HG03066 (cell line): Measurements from ENCODE around the gene NEK10.

ENCODE experiments used
- ATAC-seq: cut with Tn5 transposase; IDR thresholded peaks from one replicate; pipeline ENCODE4 v1.9.1; 2021; ENCODE audit warnings: low read depth; ENCODE audit not compliant: unreplicated experiment

NEK10 gene

GRCh38 chr3:27076815-27077630 lies 292.2 kb downstream of the NEK10 start:
- no peak for ATAC-seq

DNA sequence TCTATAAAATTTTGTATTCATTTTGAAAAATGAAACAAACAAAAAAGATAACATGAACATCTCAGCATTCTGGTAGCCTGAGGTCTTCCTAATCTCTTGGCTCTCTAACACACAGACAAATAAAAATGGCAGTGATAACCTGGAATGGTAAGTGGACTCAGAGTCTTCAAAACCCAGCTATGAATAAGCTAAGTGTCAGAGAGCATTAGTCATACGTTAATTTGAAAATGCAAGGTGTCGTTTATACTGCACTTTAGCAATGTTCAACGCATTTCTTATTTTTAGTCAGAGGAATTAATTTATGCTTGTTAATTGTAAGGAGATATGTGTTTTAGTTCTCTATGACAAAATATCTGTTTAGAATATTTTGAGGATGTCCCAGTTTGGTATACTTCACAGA lies 294.3 kb downstream of the NEK10 start:
- no peak for ATAC-seq

GRCh38 chr3:27073912-27074311 lies 295.3 kb downstream of the NEK10 start:
- ATAC-seq = no peak

GRCh38 chr3:27072810-27073651 lies 296.2 kb downstream of the NEK10 start:
- no peak for ATAC-seq

- ATAC-seq = no peak
Observed at GRCh38 chr3:27060336-27060735, 308.8 kb downstream of the NEK10 start.
